T-helper 2 cell treated with Interferon-gamma antibody and Interleukin-4, amounts not matched to agents 5 μg/mL and 100 μg/mL, for 36 hours (primary cell): ENCODE data around the gene UPF2.
A peak's percentile ranks its signal among the peaks of the same experiment; 100 is the strongest.
"Not testable (repeated sequence)": the region's sequence is repeated elsewhere in the genome, so short reads cannot be mapped to it uniquely, and the experiment has no call there.

Experiments
- DNase-seq: peaks from one replicate; pipeline ENCODE4 v3.0.0; 2021; ENCODE audit warnings: low spot score
- H3K27ac Mint-ChIP-seq: one replicate; pipeline ENCODE4 v1.8.0; 2021; ENCODE audit warnings: mild to moderate bottlenecking, mixed read lengths
- H3K27me3 Mint-ChIP-seq: one replicate; pipeline ENCODE4 v1.8.0; 2021; ENCODE audit warnings: low read depth, mixed read lengths
- H3K36me3 Mint-ChIP-seq: one replicate; pipeline ENCODE4 v1.8.0; 2021; ENCODE audit warnings: low read depth, mixed read lengths
- H3K4me1 Mint-ChIP-seq: one replicate; pipeline ENCODE4 v1.8.0; 2021; ENCODE audit warnings: low read depth, mixed read lengths
- H3K4me3 Mint-ChIP-seq: one replicate; pipeline ENCODE4 v1.8.0; 2022; ENCODE audit warnings: mild to moderate bottlenecking, moderate library complexity, mixed read lengths
- H3K9me3 Mint-ChIP-seq: one replicate; pipeline ENCODE4 v1.8.0; 2021; ENCODE audit warnings: mixed read lengths

Gene UPF2, protein sequence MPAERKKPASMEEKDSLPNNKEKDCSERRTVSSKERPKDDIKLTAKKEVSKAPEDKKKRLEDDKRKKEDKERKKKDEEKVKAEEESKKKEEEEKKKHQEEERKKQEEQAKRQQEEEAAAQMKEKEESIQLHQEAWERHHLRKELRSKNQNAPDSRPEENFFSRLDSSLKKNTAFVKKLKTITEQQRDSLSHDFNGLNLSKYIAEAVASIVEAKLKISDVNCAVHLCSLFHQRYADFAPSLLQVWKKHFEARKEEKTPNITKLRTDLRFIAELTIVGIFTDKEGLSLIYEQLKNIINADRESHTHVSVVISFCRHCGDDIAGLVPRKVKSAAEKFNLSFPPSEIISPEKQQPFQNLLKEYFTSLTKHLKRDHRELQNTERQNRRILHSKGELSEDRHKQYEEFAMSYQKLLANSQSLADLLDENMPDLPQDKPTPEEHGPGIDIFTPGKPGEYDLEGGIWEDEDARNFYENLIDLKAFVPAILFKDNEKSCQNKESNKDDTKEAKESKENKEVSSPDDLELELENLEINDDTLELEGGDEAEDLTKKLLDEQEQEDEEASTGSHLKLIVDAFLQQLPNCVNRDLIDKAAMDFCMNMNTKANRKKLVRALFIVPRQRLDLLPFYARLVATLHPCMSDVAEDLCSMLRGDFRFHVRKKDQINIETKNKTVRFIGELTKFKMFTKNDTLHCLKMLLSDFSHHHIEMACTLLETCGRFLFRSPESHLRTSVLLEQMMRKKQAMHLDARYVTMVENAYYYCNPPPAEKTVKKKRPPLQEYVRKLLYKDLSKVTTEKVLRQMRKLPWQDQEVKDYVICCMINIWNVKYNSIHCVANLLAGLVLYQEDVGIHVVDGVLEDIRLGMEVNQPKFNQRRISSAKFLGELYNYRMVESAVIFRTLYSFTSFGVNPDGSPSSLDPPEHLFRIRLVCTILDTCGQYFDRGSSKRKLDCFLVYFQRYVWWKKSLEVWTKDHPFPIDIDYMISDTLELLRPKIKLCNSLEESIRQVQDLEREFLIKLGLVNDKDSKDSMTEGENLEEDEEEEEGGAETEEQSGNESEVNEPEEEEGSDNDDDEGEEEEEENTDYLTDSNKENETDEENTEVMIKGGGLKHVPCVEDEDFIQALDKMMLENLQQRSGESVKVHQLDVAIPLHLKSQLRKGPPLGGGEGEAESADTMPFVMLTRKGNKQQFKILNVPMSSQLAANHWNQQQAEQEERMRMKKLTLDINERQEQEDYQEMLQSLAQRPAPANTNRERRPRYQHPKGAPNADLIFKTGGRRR

DNA sequence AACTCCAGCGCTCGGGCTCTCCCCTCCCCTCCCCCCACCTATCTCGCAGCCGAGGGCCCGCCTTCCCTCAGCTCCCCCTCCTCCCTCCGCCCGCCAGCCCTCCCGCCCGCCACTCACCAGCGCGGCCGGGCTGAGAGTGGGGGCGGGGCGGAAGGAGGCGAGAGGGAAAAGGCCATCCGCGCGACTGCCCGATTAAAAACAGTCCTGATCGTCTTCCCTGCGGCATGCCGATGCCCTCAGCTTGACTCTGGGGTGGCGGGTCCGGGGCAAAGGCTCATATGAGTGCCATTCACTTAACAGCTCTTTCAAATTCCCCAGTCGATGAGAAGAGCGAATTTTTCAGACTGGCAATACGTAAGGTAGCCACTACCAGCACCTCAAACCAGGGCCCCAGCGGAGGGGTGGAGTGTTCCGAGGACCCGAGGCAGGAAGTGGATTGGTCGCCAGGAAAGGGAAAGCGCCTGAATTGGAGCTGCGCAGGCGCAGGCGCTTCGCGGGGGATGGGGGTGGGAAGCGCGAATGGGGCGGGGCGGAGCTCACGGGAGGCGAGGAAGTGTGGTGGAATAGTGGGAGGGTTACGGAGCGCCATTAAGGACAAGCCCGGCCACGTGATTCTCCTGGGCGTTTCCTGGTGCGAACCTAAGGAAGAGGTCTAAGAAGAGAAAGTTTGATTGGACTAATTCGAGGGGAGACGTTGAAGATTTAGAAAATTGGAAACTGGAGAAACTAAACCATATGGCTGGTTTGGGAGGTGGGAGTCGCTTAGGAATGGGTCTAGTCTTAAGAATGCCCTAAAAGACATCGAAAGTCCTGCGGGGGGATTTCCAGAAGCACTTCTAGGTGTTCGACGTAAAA lies at the start of gene UPF2:
Gene UPF2 (minus strand): TSS at position 13 of the 855 bp plus-strand sequence. CDS start 7,386 bp downstream, outside the sequence.
- peaks cover 15% of the 10 kb centered on the region for H3K36me3 Mint-ChIP-seq
- peak; percentile 95 for DNase-seq
- H3K27me3 Mint-ChIP-seq, result peaks cover 4% of the 10 kb centered on the region
- peak within 1 kb of the TSS; percentile 100 for H3K27ac Mint-ChIP-seq
- no peaks in the 10 kb centered on the region for H3K9me3 Mint-ChIP-seq
- peaks cover 24% of the 10 kb centered on the region for H3K4me1 Mint-ChIP-seq
- H3K4me3 Mint-ChIP-seq, result peak within 1 kb of the TSS; percentile 94

DNA sequence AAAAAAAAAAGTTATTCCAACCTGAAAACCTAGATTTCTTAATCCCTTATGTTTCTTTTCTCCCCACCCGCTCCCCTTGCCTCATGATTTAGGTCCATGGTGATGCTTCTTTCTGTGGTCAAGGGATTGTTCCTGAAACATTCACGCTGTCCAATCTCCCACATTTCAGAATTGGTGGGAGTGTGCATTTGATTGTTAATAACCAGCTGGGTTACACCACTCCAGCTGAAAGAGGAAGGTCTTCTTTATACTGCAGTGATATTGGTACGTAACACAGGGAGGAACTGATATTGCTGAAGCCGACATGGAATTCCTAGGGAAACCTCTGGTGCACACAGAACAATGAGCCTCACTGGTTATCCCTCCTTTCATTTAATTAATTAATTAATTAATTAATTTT lies 48.8 kb upstream of the UPF2 start:
- Mint-ChIP-seq H3K36me3 (peaks cover 39% of the 10 kb centered on the region), H3K27ac (no peak overlapping the region)

DNA sequence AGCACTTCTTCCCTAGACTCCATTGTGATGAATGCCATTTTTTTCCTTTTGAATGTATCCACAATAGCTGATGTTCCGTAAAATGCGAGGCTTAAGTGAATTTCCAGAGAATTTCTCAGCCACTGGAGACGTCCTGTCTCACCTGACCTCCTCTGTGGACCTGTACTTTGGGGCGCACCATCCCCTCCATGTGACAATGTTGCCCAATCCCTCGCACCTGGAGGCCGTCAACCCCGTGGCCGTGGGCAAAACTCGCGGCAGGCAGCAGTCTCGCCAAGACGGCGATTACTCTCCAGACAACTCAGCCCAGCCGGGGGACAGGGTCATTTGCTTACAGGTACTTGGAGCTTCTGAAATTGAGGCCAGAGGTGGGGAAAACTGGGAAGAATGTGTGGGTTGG lies 46.3 kb upstream of the UPF2 start:
- DNase-seq, result no peak
- no peak overlapping the region for H3K27ac Mint-ChIP-seq
- H3K4me3 Mint-ChIP-seq, result no peak overlapping the region
- no peaks in the 10 kb centered on the region for H3K27me3 Mint-ChIP-seq
- peaks cover 1% of the 10 kb centered on the region for H3K4me1 Mint-ChIP-seq
- H3K9me3 Mint-ChIP-seq, result no peaks in the 10 kb centered on the region
- H3K36me3 Mint-ChIP-seq, result peaks cover 40% of the 10 kb centered on the region

More for the DNA sequence above, 48.8 kb upstream of the UPF2 start:
- DNase-seq, result no peak
- Mint-ChIP-seq H3K9me3 (no peaks in the 10 kb centered on the region), H3K4me3 (no peak overlapping the region), H3K4me1 (peaks cover 1% of the 10 kb centered on the region), H3K27me3 (no peaks in the 10 kb centered on the region)

DNA sequence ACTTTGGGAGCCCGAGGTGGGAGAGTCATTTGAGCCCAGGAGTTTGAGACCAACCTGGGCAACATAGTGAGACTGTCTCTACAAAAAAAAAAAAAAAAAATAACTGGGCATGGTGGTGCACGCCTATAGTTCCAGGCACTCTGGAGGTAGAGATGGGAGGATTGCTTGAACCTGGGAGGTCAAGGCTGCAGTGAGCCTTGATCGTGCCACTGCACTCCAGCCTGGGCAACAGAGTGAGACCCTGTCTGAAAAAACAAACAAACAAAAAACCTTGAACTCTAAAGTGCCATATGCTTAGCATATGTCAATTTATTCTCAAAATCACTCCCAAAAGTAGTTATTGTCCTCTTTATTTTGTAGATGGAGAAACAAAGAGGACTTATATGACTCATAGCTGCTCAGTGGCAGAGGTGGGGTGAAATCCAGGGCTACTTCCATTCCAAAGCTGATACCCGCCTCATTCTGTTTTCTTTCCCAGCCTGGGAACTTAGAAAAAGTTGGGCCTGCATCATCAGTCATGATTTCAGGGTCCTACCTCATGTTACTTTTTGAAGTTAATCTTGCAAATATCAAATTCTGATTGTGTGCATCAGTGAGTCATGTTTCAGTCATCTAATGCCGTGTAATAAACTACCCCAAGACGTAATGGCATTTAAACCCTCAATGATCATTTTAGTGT lies 39.4 kb upstream of the UPF2 start:
- Mint-ChIP-seq H3K27me3 (no peaks in the 10 kb centered on the region), H3K36me3 (peaks cover 22% of the 10 kb centered on the region), H3K4me1 (no peaks in the 10 kb centered on the region), H3K27ac (no peak overlapping the region), H3K4me3 (no peak overlapping the region), H3K9me3 (no peaks in the 10 kb centered on the region)
- no peak for DNase-seq

DNA sequence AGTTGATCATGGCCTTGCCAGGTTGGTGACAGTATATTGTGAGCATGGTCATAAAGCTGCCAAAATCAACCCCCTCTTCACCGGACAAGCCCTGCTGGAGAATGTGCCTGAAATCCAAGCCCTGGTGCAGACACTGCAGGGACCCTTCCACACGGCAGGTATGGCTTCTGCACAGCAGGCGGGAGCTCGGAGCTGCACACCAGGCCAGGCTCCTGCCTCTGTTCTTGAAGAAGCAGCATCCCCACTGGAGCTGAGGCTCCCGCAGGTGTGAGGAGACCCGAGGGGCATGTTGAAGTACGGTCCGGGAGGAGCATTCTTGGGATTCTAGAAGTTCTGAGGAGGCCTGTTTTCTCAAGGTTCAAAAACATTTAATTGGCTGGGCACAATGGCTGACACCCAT lies 38.9 kb upstream of the UPF2 start:
- no peak for DNase-seq
- peaks cover 22% of the 10 kb centered on the region for H3K36me3 Mint-ChIP-seq
- H3K9me3 Mint-ChIP-seq, result no peaks in the 10 kb centered on the region
- no peaks in the 10 kb centered on the region for H3K27me3 Mint-ChIP-seq
- no peak overlapping the region for H3K4me3 Mint-ChIP-seq
- H3K27ac Mint-ChIP-seq, result no peak overlapping the region
- no peaks in the 10 kb centered on the region for H3K4me1 Mint-ChIP-seq

DNA sequence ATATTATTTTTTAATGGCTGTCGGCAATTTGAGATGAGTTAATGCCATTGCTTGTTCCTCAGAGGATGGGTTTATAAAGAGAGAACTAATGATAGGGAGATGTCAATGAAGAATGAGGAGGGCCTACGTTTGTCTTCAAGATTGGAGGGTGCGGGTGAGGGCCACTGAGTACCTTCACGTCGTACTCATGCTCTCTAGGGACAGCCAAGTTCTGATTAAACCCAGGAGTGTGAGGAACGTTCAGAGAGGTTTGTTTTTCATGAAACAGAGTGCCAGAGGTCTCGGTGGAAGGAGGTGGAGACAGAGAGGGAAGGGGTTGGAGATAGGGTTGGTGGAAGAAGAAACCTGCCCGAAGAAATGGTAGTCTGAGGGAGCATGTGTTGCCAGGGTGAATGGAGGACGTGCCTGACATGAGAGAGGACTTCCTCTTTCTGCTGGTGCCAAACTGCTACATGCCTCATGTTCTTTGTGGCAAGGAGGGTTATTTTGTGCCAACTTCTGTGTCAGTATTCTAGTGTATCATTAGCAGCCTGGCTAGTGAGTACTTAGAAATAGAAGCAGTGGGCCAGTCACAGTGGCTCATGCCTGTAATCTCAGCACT lies 35.1 kb upstream of the UPF2 start:
- no peaks in the 10 kb centered on the region for H3K9me3 Mint-ChIP-seq
- no peak for DNase-seq
- H3K36me3 Mint-ChIP-seq, result peaks cover 12% of the 10 kb centered on the region
- no peaks in the 10 kb centered on the region for H3K27me3 Mint-ChIP-seq
- H3K27ac Mint-ChIP-seq, result no peak overlapping the region
- peaks cover 2% of the 10 kb centered on the region for H3K4me1 Mint-ChIP-seq
- no peak overlapping the region for H3K4me3 Mint-ChIP-seq

DNA sequence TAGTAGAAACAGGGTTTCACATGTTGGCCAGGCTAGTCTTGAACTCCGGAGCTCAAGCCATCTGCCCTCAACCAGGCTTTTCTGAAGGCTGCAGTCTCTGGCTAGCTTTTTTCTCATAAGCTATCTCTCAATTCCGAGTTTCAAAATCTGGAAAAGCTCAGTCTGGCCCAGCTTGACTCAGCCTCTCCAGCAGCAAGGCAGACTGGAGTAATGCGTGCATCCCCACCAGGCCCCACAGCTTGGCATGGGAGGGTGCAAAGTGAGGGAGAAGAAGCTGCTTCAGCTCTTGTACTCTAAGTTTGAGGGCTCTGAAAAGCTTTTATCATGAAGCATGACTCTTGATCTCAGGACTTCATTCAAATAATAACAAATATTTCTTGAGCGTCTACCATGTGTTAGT lies 30.9 kb upstream of the UPF2 start:
- Mint-ChIP-seq H3K27me3 (no peaks in the 10 kb centered on the region), H3K27ac (no peak overlapping the region), H3K4me3 (no peak overlapping the region), H3K4me1 (peaks cover 12% of the 10 kb centered on the region), H3K9me3 (no peaks in the 10 kb centered on the region), H3K36me3 (peaks cover 5% of the 10 kb centered on the region)
- no peak for DNase-seq

DNA sequence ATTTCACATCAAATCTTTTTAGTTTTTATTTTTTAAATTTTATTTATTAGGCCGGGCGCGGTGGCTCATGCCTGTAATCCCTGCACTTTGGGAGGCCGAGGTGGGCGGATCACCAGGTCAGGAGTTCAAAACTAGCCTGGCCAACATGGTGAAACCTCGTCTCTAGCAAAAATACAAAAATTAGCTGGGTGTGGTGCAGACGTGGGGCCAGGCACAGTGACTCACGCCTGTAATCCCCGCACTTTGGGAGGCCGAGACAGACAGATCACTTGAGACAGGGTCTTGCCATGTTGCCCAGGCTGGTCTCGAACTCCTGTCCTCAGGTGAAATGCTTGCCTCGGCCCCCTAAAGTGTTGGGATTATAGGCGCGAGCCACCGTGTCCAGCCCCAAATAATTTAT lies 28.8 kb upstream of the UPF2 start:
- H3K4me1 Mint-ChIP-seq, result peaks cover 16% of the 10 kb centered on the region
- not testable (repeated sequence) for H3K9me3 Mint-ChIP-seq, DNase-seq, H3K27me3 Mint-ChIP-seq, H3K36me3 Mint-ChIP-seq, H3K27ac Mint-ChIP-seq, H3K4me3 Mint-ChIP-seq

DNA sequence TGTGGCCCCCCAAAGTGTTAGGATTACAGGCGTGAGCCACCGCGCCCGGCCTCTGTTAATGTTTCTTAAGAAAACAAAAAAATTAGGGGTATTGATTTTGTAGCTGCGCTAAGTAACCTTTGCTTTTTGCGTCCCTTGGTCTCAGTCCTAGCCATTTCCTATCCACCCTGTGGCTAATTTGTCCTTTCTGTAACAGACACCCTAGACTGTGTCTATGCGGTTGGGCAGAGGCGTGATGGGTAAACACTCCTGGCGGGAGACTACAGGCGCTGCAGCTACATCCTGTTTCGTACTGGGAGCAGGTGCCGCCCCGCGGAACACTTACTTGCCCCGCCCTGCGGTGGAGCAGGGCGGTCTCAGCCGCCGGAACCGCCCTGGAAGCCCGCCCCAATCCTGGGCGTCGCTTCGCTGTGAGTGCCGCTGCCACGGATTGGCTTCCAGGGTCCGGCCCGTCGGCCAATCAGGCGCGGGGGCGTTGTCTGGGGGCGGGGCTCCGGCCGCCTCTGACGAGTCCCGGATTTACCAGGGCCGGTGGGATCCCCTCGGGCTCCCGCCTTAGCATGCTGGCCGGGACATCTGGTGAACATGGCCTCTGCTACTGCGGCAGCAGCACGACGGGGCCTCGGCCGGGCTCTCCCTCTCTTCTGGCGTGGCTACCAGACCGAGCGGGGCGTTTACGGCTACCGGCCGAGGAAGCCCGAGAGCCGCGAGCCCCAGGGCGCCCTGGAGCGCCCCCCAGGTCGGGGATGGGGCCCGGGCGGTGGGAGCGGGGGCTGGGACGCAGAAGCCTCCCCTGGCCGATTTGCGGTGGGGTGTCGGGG lies 26.1 kb upstream of the UPF2 start, which contains the start of gene DHTKD1:
Gene DHTKD1 (plus strand): TSS at position 506 of the 821 bp plus-strand sequence. CDS start 80 bp downstream, at position 586.
- Mint-ChIP-seq H3K27me3 (peaks cover 2% of the 10 kb centered on the region), H3K4me1 (peaks cover 14% of the 10 kb centered on the region), H3K4me3 (peak within 1 kb of the TSS; percentile 84), H3K27ac (peak within 1 kb of the TSS; percentile 90), H3K9me3 (no peaks in the 10 kb centered on the region), H3K36me3 (no peaks in the 10 kb centered on the region)
- peak; percentile 100 for DNase-seq

DNA sequence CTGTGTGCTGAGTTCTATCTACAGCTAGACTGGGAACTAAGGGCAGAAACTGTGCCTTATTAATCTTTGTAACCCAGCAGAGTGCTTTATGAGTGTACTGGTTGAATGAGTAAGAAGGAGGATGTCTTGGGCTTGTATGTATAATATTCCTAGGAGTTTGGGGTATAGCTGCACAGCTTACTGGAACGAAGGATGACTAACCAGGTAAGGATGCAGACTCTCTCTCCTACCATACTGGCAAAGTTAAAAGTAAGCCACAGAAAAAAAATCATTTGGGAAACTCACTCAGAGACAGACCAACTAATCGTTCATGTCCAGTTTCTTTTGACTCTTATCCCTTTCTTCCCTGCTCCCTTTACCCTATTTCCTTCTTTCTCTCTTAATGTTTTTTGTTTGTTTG lies 24.7 kb upstream of the UPF2 start:
- no peak overlapping the region for H3K4me3 Mint-ChIP-seq
- H3K9me3 Mint-ChIP-seq, result no peaks in the 10 kb centered on the region
- peaks cover 14% of the 10 kb centered on the region for H3K4me1 Mint-ChIP-seq
- H3K27me3 Mint-ChIP-seq, result peaks cover 2% of the 10 kb centered on the region
- peak overlapping the region; percentile 8 for H3K27ac Mint-ChIP-seq
- no peak for DNase-seq
- H3K36me3 Mint-ChIP-seq, result no peaks in the 10 kb centered on the region

DNA sequence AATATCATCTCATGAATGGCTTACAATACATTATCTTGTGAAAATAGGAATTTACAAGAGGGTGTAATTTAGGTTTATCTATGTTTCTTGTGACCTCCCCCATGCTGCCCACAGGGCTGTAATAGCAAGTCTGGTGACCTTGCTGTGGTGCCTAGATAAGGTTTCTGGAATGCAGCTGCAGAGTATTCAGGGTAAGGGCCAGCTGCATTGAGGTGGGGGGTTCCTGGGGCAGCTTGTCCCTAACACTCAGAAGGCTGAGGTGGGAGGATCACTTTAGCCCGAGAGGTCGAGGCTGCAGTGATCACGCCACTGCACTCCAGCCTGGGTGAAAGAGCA lies 20.8 kb upstream of the UPF2 start:
- Mint-ChIP-seq H3K4me3 (no peak overlapping the region), H3K36me3 (no peaks in the 10 kb centered on the region), H3K4me1 (peaks cover 3% of the 10 kb centered on the region), H3K9me3 (no peaks in the 10 kb centered on the region), H3K27ac (no peak overlapping the region), H3K27me3 (peaks cover 2% of the 10 kb centered on the region)
- no peak for DNase-seq
